Activated naive CD4-positive, alpha-beta T cell (primary cell): ENCODE results near the gene HLA-DRB5.
"Not testable (repeated sequence)": the region's sequence is repeated elsewhere in the genome, so short reads cannot be mapped to it uniquely, and the experiment has no call there.

Experiments used
- DNase-seq, 4 experiments: peaks; one replicate each; lab custom pipeline; 2025; lab: John Stamatoyannopoulos, UW

The HLA-DRB5 gene

DNA sequence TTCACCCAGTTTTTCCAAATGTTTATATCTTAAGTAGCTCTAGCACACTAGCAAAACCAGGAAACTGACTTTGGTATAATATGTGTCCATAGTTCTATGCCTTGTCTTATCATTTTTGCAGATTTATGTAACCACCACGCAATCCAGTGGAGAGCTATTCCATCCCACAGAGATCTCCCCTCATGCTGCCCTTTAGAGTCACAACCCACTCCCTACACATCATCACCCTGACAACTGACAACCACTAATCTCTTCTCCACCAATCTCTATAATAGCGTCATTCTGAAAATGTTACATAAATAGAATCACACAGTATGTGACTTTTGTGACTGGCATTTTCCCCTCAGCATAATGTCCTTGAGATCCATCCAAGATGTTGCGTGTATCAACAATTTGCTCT lies 29.1 kb downstream of the HLA-DRB5 start:
- DNase-seq = no peak

GRCh38 chr6:32492351-32492750 lies 37.7 kb downstream of the HLA-DRB5 start:
- no peak for DNase-seq

- no peak for DNase-seq
Measured at GRCh38 chr6:32491700-32492099, 38.4 kb downstream of the HLA-DRB5 start.

- no peak for DNase-seq
Measured at GRCh38 chr6:32488083-32488482, 42.0 kb downstream of the HLA-DRB5 start.

- DNase-seq = no peak
Measured at GRCh38 chr6:32484614-32484998, 45.5 kb downstream of the HLA-DRB5 start.

- DNase-seq = no peak
Measured at GRCh38 chr6:32483968-32484613, 46.0 kb downstream of the HLA-DRB5 start.

DNA sequence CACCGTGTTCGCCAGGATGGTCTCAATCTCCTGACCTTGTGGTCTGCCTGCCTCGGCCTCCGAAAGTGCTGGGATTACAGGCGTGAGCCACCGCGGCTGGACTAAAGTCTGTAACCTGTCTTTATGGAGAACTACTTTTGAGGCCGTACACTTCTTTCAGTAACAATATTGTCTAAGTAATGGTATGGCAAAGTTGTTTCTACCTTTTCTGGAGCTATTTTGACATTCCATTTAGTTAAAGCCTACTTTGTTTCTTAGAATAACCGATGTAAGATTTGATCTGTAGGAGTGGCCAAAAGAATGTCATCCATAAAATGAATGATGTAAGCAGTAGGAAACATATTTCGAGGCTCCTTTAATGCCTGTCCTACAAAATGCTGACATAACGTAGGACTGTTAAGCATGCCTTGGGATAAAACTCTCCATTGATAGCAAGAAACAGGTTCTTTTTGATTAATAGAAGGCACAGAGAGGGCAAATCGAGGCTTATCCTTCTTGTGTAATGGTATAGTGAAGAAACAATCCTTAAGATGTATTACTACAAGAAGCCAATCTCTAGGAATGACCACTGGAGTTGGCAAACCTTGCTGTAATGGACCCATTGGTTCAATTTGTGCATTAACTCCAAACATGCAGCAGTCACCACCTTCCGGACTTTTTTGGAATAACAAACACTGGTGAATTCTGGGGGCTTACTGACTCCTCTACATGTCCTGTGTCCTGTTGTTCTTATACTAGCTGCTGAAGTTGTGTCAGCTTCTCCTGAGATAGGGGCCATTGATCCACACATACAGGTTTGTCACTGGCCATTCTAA lies 54.5 kb downstream of the HLA-DRB5 start:
- DNase-seq = no peak

- DNase-seq = not testable (repeated sequence)
Measured at GRCh38 chr6:32473376-32474348, 56.4 kb downstream of the HLA-DRB5 start.

GRCh38 chr6:32472781-32473375 lies 57.2 kb downstream of the HLA-DRB5 start:
- DNase-seq = no peak

DNA sequence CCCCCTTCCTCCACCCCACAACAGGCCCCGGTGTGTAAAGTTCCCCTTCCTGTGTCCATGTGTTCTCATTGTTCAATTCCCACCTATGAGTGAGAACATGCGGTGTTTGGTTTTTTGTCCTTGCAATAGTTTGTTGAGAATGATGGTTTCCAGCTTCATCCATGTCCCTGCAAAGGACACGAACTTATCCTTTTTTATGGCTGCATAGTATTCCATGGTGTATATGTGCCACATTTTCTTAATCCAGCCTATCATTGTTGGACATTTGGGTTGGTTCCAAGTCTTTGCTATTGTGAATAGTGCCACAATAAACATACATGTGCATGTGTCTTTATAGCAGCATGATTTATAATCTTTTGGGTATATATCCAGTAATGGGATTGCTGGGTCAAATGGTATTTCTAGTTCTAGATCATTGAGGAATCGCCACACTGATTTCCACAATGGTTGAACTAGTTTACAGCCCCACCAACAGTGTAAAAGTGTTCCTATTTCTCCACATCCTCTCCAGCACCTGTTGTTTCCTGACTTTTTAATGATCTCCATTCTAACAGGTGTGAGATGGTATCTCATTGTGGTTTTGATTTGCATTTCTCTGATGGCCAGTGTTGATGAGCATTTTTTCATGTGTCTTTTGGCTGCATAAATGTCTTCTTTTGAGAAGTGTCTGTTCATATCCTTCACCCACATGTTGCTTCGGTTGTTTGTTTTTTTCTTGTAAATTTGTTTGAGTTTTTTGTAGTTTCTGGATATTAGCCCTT lies 62.2 kb downstream of the HLA-DRB5 start:
- DNase-seq = not testable (repeated sequence)
